K562 (cell line): ENCODE results near the gene ZNF408. TPM values are rescaled to one million over a fixed set of nuclear protein-coding genes. Genes with fewer than 3 reads are reported as not detected.

Source experiments
- ATAC-seq: fragments of 200-7000 bp; cut with Tn5 transposase; 3 replicates; pipeline ENCODE4 v1.9.1; 2020; ENCODE audit warnings: moderate library complexity
- BruUV-seq: library from RNA; stranded (reverse); fragments of 400-500 nt; replicated peaks from 2 replicates; lab custom pipeline; 2021; lab: Mats Ljungman, UMichigan
- CTCF ChIA-PET: fragments of 300-600 bp; formaldehyde crosslinking; extraction: SDS; loops from one replicate; lab custom pipeline; 2021; ENCODE audit warnings: low intra/inter-chr PET ratio; lab: Yijun Ruan, JAX
- POLR2A ChIA-PET: fragments of 300-600, 350-650 bp; sonication (Branson Sonifier 250); formaldehyde crosslinking; extraction: SDS; loops from one replicate; lab custom pipeline; 2021; ENCODE audit warnings: antibody characterized with exemption, inconsistent platforms; lab: Yijun Ruan, JAX
- DNase-seq, 4 experiments: peaks; one replicate each; pipeline versions ENCODE4 v3.0.0 to v3.0.0-alpha.2; 2011 to 2018; ENCODE audit warnings: low spot score in 3 of 4, mixed read lengths in 3 of 4; ENCODE audit errors: extremely low read depth in 1 of 4
- FAIRE-seq: peaks from 2 replicates; lab custom pipeline; 2011; peaks lifted over from hg19 to GRCh38; lab: Jason Lieb, UNC
- H2AFZ ChIP-seq: 2 replicates; pipeline ENCODE4 v1.6.0; 2011; ENCODE audit warnings: low read depth, low read length, control low read depth, inconsistent platforms
- H3K27ac ChIP-seq: fragments of 200-600 bp; 3 replicates; pipeline ENCODE4 v1.8.0; 2011; ENCODE audit warnings: low read depth, mild to moderate bottlenecking, control low read depth, inconsistent platforms, low read length, moderate library complexity, mixed read lengths; ENCODE audit errors: extremely low read depth
- H3K27me3 ChIP-seq, 2 experiments: fragments of 300-600 bp in 1 of 2; 2 replicates in 1 of 2; 3 replicates in 1 of 2; pipeline versions ENCODE4 v1.6.0 to v1.8.0; 2011; ENCODE audit warnings: inconsistent platforms in 2 of 2, low read length in 2 of 2, mild to moderate bottlenecking in 1 of 2, mixed read lengths in 1 of 2, moderate library complexity in 1 of 2; ENCODE audit not compliant: control insufficient read depth in 2 of 2, insufficient read depth in 2 of 2
- H3K36me3 ChIP-seq: fragments of 300-600 bp; 3 replicates; pipeline ENCODE4 v1.8.0; 2011; ENCODE audit warnings: mild to moderate bottlenecking, low read length, inconsistent platforms; ENCODE audit not compliant: control insufficient read depth, insufficient read depth
- H3K4me1 ChIP-seq, 2 experiments: fragments of 200-600 bp in 1 of 2; replicated peaks in 1 of 2; 2 replicates in 1 of 2; 3 replicates in 1 of 2; pipeline versions ENCODE4 v1.5.1 to v1.8.0; 2011; ENCODE audit warnings: inconsistent platforms in 2 of 2, low read length in 2 of 2, mild to moderate bottlenecking in 1 of 2, mixed read lengths in 1 of 2, moderate library complexity in 1 of 2; ENCODE audit not compliant: control insufficient read depth in 2 of 2, insufficient read depth in 2 of 2
- H3K4me2 ChIP-seq: 2 replicates; pipeline ENCODE4 v1.6.1; 2011; ENCODE audit warnings: low read length, control low read depth, inconsistent platforms, mixed read lengths; ENCODE audit not compliant: insufficient read depth
- H3K4me3 ChIP-seq: fragments of 200-600 bp; sonication (generic), shearing (Covaris generic); 2 replicates; pipeline ENCODE4 v1.5.1; 2016; ENCODE audit warnings: control low read depth, inconsistent platforms
- H3K79me2 ChIP-seq: fragments of 200-600 bp; 3 replicates; pipeline ENCODE4 v1.8.0; 2011; ENCODE audit warnings: low read length, inconsistent platforms; ENCODE audit not compliant: control insufficient read depth, insufficient read depth
- H3K9ac ChIP-seq, 2 experiments: 2 replicates each; pipeline versions ENCODE4 v1.6.0 to v1.6.1; 2011; ENCODE audit warnings: low read depth in 2 of 2, low read length in 2 of 2, control low read depth in 1 of 2, inconsistent platforms in 1 of 2, mild to moderate bottlenecking in 1 of 2, mixed read lengths in 1 of 2; ENCODE audit not compliant: insufficient read depth in 1 of 2
- H3K9me1 ChIP-seq: one replicate; pipeline ENCODE4 v1.6.0; 2011; ENCODE audit warnings: inconsistent platforms, mild to moderate bottlenecking, low read length, moderate library complexity; ENCODE audit not compliant: control insufficient read depth, insufficient read depth
- H3K9me3 ChIP-seq: replicated peaks from 2 replicates; pipeline ENCODE4 v1.5.1; 2011; ENCODE audit warnings: low read depth, low read length, inconsistent platforms; ENCODE audit not compliant: control insufficient read depth, insufficient read depth
- H4K20me1 ChIP-seq: replicated peaks from 2 replicates; pipeline ENCODE4 v1.6.1; 2011; ENCODE audit warnings: low read length, inconsistent platforms, mixed read lengths; ENCODE audit not compliant: control insufficient read depth, insufficient read depth
- CBX1 ChIP-seq: sonication (generic); IDR thresholded peaks from 2 replicates; pipeline ENCODE4 v1.6.1; 2016; ENCODE audit warnings: antibody characterized with exemption, low read depth, mild to moderate bottlenecking
- CBX3 ChIP-seq, 2 experiments: IDR thresholded peaks; 1 replicate in 1 of 2; 2 replicates in 1 of 2; pipeline ENCODE4 v1.6.1; 2012; ENCODE audit warnings: inconsistent platforms in 2 of 2, low read length in 2 of 2, borderline replicate concordance in 1 of 2, control low read depth in 1 of 2
- CREM ChIP-seq: IDR thresholded peaks from 2 replicates; pipeline ENCODE4 v1.6.1; 2014; ENCODE audit warnings: antibody characterized with exemption, low read depth
- EZH2 ChIP-seq: IDR thresholded peaks from 2 replicates; pipeline ENCODE4 v1.6.1; 2012; ENCODE audit warnings: low read depth, mild to moderate bottlenecking, inconsistent platforms, low read length, borderline replicate concordance
- KDM1A ChIP-seq, 2 experiments: fragments of 450-650 bp; IDR thresholded peaks; 2 replicates each; pipeline ENCODE4 v1.6.1; 2016; ENCODE audit warnings: mild to moderate bottlenecking in 2 of 2
- KLF6 ChIP-seq: fragments of 250-450 bp; sonication (Bioruptor Pico); IDR thresholded peaks from 2 replicates; pipeline ENCODE4 v1.4.0; 2020; ENCODE audit warnings: mild to moderate bottlenecking, moderate library complexity, borderline replicate concordance
- MCM2 ChIP-seq: fragments of 450-650 bp; IDR thresholded peaks from 2 replicates; pipeline ENCODE4 v1.6.1; 2017; ENCODE audit warnings: low read depth, mild to moderate bottlenecking
- MEIS2 ChIP-seq: fragments of 450-650 bp; IDR thresholded peaks from 2 replicates; pipeline ENCODE4 v1.6.1; 2014; ENCODE audit warnings: mild to moderate bottlenecking; ENCODE audit not compliant: partially characterized antibody
- RBM25 ChIP-seq: fragments of 200-400 bp; formaldehyde crosslinking; IDR thresholded peaks from 2 replicates; pipeline ENCODE4 v1.6.1; 2018; ENCODE audit warnings: low read length, low read depth, moderate library complexity; ENCODE audit not compliant: severe bottlenecking
- RCOR1 ChIP-seq, 2 experiments: IDR thresholded peaks; 2 replicates each; pipeline ENCODE4 v1.6.1; 2012; ENCODE audit warnings: low read depth in 2 of 2, low read length in 2 of 2, borderline replicate concordance in 1 of 2, improper control_type of control experiment in 1 of 2
- ZC3H11A ChIP-seq: IDR thresholded peaks from 2 replicates; pipeline ENCODE4 v1.6.1; 2012; ENCODE audit warnings: low read depth, low read length, improper control_type of control experiment
- WGBS: fragments of 100-300 bp; shearing (Covaris generic); methylation state at CpG from one replicate; pipeline ENCODE4 v1.1.6; 2016; ENCODE audit warnings: low coverage, mixed read lengths; ENCODE audit not compliant: insufficient coverage; ENCODE audit errors: missing lambda C conversion rate; 5-methylcytosine and 5-hydroxymethylcytosine counted together
- in situ Hi-C: fragments of 300-500 bp; cut with MboI; formaldehyde crosslinking; loops from 4 replicates; pipeline ENCODE4 v1.15.0; 2018; ENCODE audit warnings: inconsistent platforms, mixed read lengths
- intact Hi-C: fragments of 100-400 bp; cut with micrococcal nuclease; formaldehyde crosslinking; loops from 2 replicates; pipeline ENCODE4 v1.14.2; 2022
- polyA plus RNA-seq, 8 experiments: library from polyadenylated mRNA; depleted of rRNA in 4 of 8; stranded (reverse) in 5 of 8; unstranded in 3 of 8; fragments of >200 nt; fragmentation: Nextera tagmentation in 2 of 8; fragmentation: Illumina TruSeq in 1 of 8; extraction: Ambion mirVana in 2 of 8; extraction: Trizol in 1 of 8; gene quantifications; 2 replicates each; pipeline versions ENCODE4 v1.2.1 to v1.2.3, GENCODE V29; 2011 to 2014; ENCODE audit warnings: inconsistent platforms in 1 of 8, missing spikeins in 1 of 8
- total RNA-seq, 7 experiments: library from RNA; depleted of rRNA in 6 of 7; stranded (reverse); fragments of >200 nt in 6 of 7; fragmentation: Illumina TruSeq in 2 of 7; extraction: Trizol in 2 of 7; gene quantifications; 2 replicates each; pipeline versions ENCODE4 v1.2.1 to v1.2.3, GENCODE V29; 2011 to 2021; ENCODE audit warnings: low replicate concordance in 1 of 7
- TF ChIP-seq, protein P1 (sequence below), 3 experiments: fragments of 200-800 bp in 1 of 3; sonication (Bioruptor generic) in 1 of 3; sonication (generic) in 1 of 3; formaldehyde crosslinking in 1 of 3; IDR thresholded peaks; 2 replicates each; pipeline versions ENCODE4 v1.6.1 to v1.8.0; 2016 to 2022; ENCODE audit warnings: mild to moderate bottlenecking in 2 of 3, missing compliant biosample characterization in 2 of 3, missing genetic modification characterization in 2 of 3, missing genetic modification reagents in 1 of 3
- TF ChIP-seq, protein P2 (sequence below): fragments of 250-450 bp; sonication (Bioruptor Pico); IDR thresholded peaks from 2 replicates; pipeline ENCODE4 v1.4.0; 2020; ENCODE audit warnings: mild to moderate bottlenecking, moderate library complexity
- TF ChIP-seq, protein P3 (sequence below): fragments of 250-450 bp; sonication (Bioruptor Pico); IDR thresholded peaks from 2 replicates; pipeline ENCODE4 v1.9.0; 2021; ENCODE audit warnings: mild to moderate bottlenecking, inconsistent platforms

ZNF408 gene
- total and polyA plus RNA-seq, 9 of the 15 experiments (the other 6 are each of a cell fraction or from before 2014, with no cell fraction given), result 0.15 to 18.4 (median 7.4) TPM

GRCh38 chr11:46726206-46726862 is 25.5 kb downstream of the ZNF408 start:
- Histone ChIP-seq H3K4me3 (no peak overlapping the region), H3K4me2 (no peak overlapping the region), H3K4me1 (peaks cover 0 to 16% of the 10 kb centered on the region in 2 experiments; a peak in 2 of 5 replicates), H3K36me3 (no peaks in the 10 kb centered on the region), H3K27ac (no peak overlapping the region), H3K27me3 (peaks cover 0 to 3% of the 10 kb centered on the region in 2 experiments; a peak in 1 of 5 replicates), H3K9me3 (peaks cover 4% of the 10 kb centered on the region; the same call in 1 of the 2 replicates), H3K79me2 (no peaks in the 10 kb centered on the region), H3K9me1 (no peaks in the 10 kb centered on the region), H2AFZ (no peak overlapping the region), H4K20me1 (no peaks in the 10 kb centered on the region), H3K9ac (peak overlapping the region in 1 of 2 experiments; percentile 10; a peak in 1 of 4 replicates)
- WGBS, result 48% methylated on average over 23 of the region's 26 CpGs
- CTCF ChIA-PET, result no interaction called here
- no TSS peak for BruUV-seq
- POLR2A ChIA-PET, result interaction anchor here (1.7 kb wide), 1 partner anchor 10 kb away, joined by 5 read pairs; no protein-coding TSS in a partner anchor
- intact Hi-C loops (no loop called here), in situ Hi-C loops (no loop called here)
- FAIRE-seq (no peak), DNase-seq (no peak), ATAC-seq (no peak)
- TF ChIP-seq CBX3 (IDR thresholded peaks at IDR 0.05; ENCODE audit: borderline replicate concordance in 1 of 2, low read length in 2 of 2), result 0 out of 3 replicates have a peak, but pooled peaks of 1 of the 2 experiments have one; percentile 34
- TF ChIP-seq, protein P1, sequence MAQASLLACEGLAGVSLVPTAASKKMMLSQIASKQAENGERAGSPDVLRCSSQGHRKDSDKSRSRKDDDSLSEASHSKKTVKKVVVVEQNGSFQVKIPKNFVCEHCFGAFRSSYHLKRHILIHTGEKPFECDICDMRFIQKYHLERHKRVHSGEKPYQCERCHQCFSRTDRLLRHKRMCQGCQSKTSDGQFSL (CRISPR knock-in tag; IDR thresholded peaks at IDR 0.05), result peak; percentile 57; the same call in 1 of the 2 replicates
- TF ChIP-seq, protein P1 (tag; IDR thresholded peaks at IDR 0.05), result no peak
- no peak for TF ChIP-seq EZH2
- no peak for TF ChIP-seq MEIS2
- TF ChIP-seq CBX1, result 0 out of 2 replicates have a peak, but pooled peaks have one; percentile 25
- 0 out of 4 replicates have a peak, but pooled peaks of 1 of the 2 experiments have one; percentile 42 for TF ChIP-seq RCOR1 (IDR thresholded peaks at IDR 0.05; ENCODE audit: borderline replicate concordance in 1 of 2, low read depth in 2 of 2, low read length in 2 of 2)
- TF ChIP-seq KDM1A (IDR thresholded peaks at IDR 0.05), result peak; percentile 49 to 71
- TF ChIP-seq CREM, result no peak
- TF ChIP-seq ZC3H11A, result no peak
- no peak for TF ChIP-seq KLF6 (CRISPR knock-in tag)
- TF ChIP-seq, protein P2, sequence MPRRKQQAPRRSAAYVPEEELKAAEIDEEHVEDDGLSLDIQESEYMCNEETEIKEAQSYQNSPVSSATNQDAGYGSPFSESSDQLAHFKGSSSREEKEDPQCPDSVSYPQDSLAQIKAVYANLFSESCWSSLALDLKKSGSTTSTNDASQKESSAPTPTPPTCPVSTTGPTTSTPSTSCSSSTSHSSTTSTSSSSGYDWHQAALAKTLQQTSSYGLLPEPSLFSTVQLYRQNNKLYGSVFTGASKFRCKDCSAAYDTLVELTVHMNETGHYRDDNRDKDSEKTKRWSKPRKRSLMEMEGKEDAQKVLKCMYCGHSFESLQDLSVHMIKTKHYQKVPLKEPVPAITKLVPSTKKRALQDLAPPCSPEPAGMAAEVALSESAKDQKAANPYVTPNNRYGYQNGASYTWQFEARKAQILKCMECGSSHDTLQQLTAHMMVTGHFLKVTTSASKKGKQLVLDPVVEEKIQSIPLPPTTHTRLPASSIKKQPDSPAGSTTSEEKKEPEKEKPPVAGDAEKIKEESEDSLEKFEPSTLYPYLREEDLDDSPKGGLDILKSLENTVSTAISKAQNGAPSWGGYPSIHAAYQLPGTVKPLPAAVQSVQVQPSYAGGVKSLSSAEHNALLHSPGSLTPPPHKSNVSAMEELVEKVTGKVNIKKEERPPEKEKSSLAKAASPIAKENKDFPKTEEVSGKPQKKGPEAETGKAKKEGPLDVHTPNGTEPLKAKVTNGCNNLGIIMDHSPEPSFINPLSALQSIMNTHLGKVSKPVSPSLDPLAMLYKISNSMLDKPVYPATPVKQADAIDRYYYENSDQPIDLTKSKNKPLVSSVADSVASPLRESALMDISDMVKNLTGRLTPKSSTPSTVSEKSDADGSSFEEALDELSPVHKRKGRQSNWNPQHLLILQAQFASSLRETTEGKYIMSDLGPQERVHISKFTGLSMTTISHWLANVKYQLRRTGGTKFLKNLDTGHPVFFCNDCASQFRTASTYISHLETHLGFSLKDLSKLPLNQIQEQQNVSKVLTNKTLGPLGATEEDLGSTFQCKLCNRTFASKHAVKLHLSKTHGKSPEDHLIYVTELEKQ (CRISPR knock-in tag), result no peak
- no peak for TF ChIP-seq MCM2
- peak; percentile 92 for TF ChIP-seq RBM25
- TF ChIP-seq, protein P3, sequence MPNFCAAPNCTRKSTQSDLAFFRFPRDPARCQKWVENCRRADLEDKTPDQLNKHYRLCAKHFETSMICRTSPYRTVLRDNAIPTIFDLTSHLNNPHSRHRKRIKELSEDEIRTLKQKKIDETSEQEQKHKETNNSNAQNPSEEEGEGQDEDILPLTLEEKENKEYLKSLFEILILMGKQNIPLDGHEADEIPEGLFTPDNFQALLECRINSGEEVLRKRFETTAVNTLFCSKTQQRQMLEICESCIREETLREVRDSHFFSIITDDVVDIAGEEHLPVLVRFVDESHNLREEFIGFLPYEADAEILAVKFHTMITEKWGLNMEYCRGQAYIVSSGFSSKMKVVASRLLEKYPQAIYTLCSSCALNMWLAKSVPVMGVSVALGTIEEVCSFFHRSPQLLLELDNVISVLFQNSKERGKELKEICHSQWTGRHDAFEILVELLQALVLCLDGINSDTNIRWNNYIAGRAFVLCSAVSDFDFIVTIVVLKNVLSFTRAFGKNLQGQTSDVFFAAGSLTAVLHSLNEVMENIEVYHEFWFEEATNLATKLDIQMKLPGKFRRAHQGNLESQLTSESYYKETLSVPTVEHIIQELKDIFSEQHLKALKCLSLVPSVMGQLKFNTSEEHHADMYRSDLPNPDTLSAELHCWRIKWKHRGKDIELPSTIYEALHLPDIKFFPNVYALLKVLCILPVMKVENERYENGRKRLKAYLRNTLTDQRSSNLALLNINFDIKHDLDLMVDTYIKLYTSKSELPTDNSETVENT (CRISPR knock-in tag), result no peak
